Chondrocyte (in vitro differentiated cells): ENCODE results near the gene DIP2C. TPM values are rescaled to one million over a fixed set of nuclear protein-coding genes. Genes with fewer than 3 reads are reported as not detected.

Source experiments
- DNase-seq: peaks from one replicate; pipeline ENCODE4 v3.0.0; 2021; ENCODE audit warnings: mixed read lengths, low spot score
- H3K27ac Mint-ChIP-seq: one replicate; pipeline ENCODE4 v1.8.0; 2021; ENCODE audit warnings: mild to moderate bottlenecking, moderate library complexity, mixed read lengths; ENCODE audit not compliant: unreplicated experiment
- H3K27me3 Mint-ChIP-seq: 2 replicates; pipeline ENCODE4 v1.8.0; 2021; ENCODE audit warnings: low read depth, mixed read lengths
- H3K36me3 Mint-ChIP-seq: 2 replicates; pipeline ENCODE4 v1.8.0; 2021; ENCODE audit warnings: low read depth, mixed read lengths
- H3K4me1 Mint-ChIP-seq: 2 replicates; pipeline ENCODE4 v1.8.0; 2021; ENCODE audit warnings: low read depth, mild to moderate bottlenecking, mixed read lengths
- H3K4me3 Mint-ChIP-seq: one replicate; pipeline ENCODE4 v1.8.0; 2021; ENCODE audit warnings: mild to moderate bottlenecking, moderate library complexity, mixed read lengths; ENCODE audit not compliant: unreplicated experiment
- H3K9me3 Mint-ChIP-seq: 2 replicates; pipeline ENCODE4 v1.8.0; 2021; ENCODE audit warnings: low read depth, mixed read lengths
- CTCF ChIP-seq: fragments of 200-600 bp; sonication (generic); IDR thresholded peaks from 2 replicates; pipeline ENCODE4 v1.5.0; 2021; ENCODE audit warnings: antibody characterized with exemption, mild to moderate bottlenecking, moderate library complexity
- total RNA-seq: library from RNA; stranded (reverse); gene quantifications from 3 replicates; pipeline ENCODE4 v1.2.1, GENCODE V29; 2021

The DIP2C gene
- total RNA-seq, 1 donor from 2014 or later, result 47.9 TPM

DNA sequence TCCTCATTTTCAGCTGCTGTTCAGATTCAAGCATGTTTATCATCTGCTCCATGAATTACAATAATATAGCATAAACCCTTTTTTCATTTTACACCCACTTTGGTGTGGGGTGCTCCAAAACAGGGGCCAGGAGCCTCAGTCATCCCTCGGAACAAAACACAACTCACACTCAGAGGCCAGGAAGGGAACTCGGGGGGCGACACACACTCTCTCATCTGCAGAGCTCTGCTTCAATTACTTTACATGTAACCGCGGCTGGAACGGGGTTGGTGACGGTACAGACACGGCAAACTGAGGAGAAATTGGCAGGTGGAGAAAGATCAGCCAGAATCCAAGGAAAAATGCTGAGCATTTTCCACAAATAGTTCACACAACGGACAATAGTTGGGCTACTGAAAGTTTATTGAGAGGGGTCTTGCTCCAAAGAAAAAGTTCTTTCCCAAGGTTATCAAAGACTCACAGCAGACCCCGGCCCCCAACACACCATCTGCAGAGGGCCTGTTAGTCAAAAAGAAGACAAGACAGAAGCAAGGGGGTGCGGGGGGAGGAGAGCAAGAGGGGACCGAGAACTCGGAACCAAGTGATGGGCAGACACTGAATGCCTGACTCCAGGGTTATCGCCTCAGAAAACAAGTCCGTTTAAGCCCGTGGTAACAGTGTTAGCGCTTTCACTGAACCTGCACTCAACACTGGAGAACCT is 20.5 kb downstream of the DIP2C start:
- Mint-ChIP-seq H3K9me3 (no peaks in the 10 kb centered on the region), H3K4me3 (no peak overlapping the region), H3K27me3 (no peaks in the 10 kb centered on the region), H3K4me1 (peaks cover 26% of the 10 kb centered on the region), H3K27ac (no peak overlapping the region), H3K36me3 (no peaks in the 10 kb centered on the region)
- DNase-seq, result no peak
- TF ChIP-seq CTCF, result no peak

DNA sequence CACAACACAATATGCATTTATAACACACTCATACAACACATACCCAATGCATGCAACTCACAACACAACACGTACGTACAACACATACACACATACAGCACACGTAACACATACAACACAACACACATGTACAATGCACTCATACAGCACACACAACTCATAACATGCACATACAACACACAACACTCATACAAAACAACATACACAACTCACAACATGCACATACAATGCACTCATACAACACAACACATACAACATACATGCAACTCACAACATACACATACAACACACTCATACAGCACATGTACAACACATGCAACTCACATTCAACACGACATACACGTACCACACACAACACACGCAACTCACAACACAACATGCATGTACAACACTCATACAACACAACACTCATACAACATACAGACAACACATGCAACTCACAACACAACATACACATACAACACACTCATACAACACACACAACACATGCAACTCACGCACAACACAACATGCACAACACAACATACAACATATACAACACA is 21.8 kb downstream of the DIP2C start:
- no peak for TF ChIP-seq CTCF
- H3K9me3 Mint-ChIP-seq, result no peaks in the 10 kb centered on the region
- H3K4me1 Mint-ChIP-seq, result peaks cover 25% of the 10 kb centered on the region
- H3K27me3 Mint-ChIP-seq, result no peaks in the 10 kb centered on the region
- H3K27ac Mint-ChIP-seq, result no peak overlapping the region
- no peaks in the 10 kb centered on the region for H3K36me3 Mint-ChIP-seq
- no peak for DNase-seq
- no peak overlapping the region for H3K4me3 Mint-ChIP-seq

- no peaks in the 10 kb centered on the region for H3K36me3 Mint-ChIP-seq
- no peak overlapping the region for H3K4me3 Mint-ChIP-seq
- H3K27ac Mint-ChIP-seq, result no peak overlapping the region
- H3K4me1 Mint-ChIP-seq, result peaks cover 28% of the 10 kb centered on the region
- no peak for TF ChIP-seq CTCF
- H3K9me3 Mint-ChIP-seq, result no peaks in the 10 kb centered on the region
- DNase-seq, result no peak
- H3K27me3 Mint-ChIP-seq, result no peaks in the 10 kb centered on the region
Measured at GRCh38 chr10:667096-667495, 22.4 kb downstream of the DIP2C start.

GRCh38 chr10:666237-667012 is 23.0 kb downstream of the DIP2C start:
- H3K36me3 Mint-ChIP-seq, result no peaks in the 10 kb centered on the region
- H3K4me1 Mint-ChIP-seq, result peaks cover 31% of the 10 kb centered on the region
- no peaks in the 10 kb centered on the region for H3K27me3 Mint-ChIP-seq
- H3K4me3 Mint-ChIP-seq, result no peak overlapping the region
- DNase-seq, result no peak
- no peak for TF ChIP-seq CTCF
- H3K27ac Mint-ChIP-seq, result no peak overlapping the region
- H3K9me3 Mint-ChIP-seq, result no peaks in the 10 kb centered on the region

DNA sequence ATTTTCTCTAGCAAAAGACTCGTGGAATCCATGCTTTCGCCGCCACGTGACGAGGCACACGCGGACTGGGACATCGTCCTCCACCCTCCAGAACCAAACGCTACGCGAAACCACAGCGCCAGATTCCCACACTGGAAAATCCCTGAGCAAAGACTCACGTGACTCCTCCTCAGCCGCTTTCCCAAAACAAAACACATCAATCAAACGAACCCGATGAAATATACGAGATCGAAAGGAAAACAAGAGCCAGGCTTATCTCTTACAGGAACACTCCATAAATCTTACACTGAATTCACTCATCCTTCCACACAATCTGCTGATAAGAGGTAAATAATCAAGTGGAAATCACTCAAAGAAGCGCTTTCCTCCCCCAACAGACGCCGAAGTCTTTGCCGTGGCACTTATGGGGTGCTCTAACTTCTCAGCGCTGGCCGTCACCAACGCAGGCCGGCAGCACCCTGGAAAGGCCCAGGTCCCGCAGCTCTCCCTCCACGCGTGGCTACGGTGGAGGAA is 23.8 kb downstream of the DIP2C start:
- Mint-ChIP-seq H3K9me3 (no peaks in the 10 kb centered on the region), H3K36me3 (no peaks in the 10 kb centered on the region), H3K27me3 (no peaks in the 10 kb centered on the region), H3K4me1 (peaks cover 35% of the 10 kb centered on the region), H3K27ac (no peak overlapping the region), H3K4me3 (no peak overlapping the region)
- no peak for DNase-seq
- no peak for TF ChIP-seq CTCF
